ENCODE data around the gene RAB40A.

The RAB40A gene

DNA sequence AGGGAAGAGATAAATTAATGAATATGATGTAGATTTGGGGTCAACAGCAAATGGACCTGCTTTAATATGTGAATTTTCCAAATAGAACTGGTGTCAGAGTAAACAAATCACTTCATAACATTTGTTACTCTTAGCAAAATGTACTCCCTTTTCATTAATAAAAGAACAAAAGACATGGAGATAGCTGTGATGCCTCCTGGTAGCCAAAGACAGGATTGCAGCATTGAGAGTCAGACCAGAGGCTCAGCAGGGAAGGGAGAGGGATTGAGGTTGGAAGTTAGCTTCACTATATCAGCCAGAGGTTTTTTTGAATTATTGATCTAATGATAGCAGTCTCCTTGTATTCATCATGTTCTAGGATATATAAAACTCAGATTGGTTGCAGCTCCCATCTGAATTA is 17.4 kb upstream of the RAB40A start:
- TF ChIP-seq POLR2A (IDR thresholded peaks at IDR 0.05; ENCODE audit: low read length) (no peak), GATA1 (IDR thresholded peaks at IDR 0.05; ENCODE audit: low read depth, low read length) (no peak)

DNA sequence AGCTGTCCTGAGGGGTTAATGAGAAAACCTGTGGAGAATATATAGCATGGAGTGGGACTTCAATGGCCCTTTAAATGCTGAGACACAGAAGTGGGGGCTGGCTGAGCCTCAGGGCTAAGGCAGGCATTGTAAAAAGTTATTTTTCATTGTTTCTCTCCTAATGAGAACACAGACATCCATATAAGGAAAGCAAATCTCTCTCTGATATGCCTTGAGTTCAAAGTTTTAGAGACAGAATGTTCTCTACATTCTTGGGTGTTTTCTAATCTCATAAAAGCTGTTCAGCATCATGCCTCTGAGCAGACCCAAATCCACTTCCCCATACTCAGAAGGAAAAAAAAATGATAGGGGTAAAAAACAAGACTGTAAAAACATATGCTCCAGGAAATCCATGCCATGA is 16.8 kb upstream of the RAB40A start:
- TF ChIP-seq GATA1 (IDR thresholded peaks at IDR 0.05; ENCODE audit: low read depth, low read length): no peak
- no peak for TF ChIP-seq POLR2A (IDR thresholded peaks at IDR 0.05; ENCODE audit: low read length)
- DNase-seq: no peak

More for the DNA sequence above, 17.4 kb upstream of the RAB40A start:
- DNase-seq: no peak

DNA sequence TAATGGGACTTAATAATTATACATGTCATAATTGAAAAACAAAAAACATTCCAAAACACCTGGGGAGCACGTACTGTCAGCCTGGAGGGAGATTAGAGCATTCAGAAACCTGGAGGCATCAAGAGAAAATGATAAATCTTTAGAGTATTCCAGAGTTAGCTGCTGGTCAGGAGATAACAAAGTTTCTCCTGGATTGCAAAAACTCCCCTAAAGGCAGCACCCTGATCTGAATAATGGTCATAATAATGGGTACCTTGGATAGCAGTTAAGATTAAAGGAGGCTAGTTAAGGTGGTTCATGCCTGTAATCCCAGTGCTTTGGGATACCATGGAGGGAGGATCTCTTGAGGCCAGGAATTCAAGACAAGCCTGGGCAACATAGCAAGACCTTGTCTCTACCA is 15.9 kb upstream of the RAB40A start:
- TF ChIP-seq GATA1 (IDR thresholded peaks at IDR 0.05; ENCODE audit: low read depth, low read length): no peak
- TF ChIP-seq POLR2A (IDR thresholded peaks at IDR 0.05; ENCODE audit: low read length): no peak
- DNase-seq: no peak

DNA sequence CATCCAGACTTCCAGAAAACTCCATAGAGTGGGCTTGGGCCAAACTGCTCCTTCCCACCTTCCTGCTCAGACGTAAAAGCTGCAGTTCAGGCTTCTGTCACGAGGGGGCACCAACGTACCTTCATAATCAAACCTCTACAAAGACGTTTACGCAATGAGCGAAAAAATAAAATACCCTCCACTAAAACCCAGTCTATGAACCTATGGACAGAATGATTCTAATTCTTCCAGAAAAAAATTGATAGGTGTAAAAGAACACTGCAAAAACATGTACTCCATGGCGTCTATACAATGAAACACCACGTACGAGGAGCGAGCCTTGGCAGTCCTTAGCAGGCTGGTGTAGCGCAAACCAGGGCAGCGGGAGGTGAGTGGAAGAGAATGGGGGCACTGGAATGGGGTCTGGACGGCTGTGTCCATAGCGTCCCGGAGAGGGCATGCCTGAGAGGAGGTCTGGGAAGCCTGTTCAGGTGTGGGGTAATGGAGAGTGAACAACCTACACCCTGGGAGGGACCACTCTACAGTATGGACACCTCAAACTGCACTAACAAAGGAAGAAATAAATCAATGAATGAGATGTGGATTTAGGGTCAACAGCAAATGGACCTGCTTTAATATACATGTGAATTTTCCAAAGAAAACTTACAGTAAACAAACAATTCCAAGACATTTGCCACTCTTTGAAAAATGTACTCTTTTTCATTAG is 14.4 kb upstream of the RAB40A start:
- DNase-seq: peak; percentile 62 to 81
- TF ChIP-seq POLR2A (IDR thresholded peaks at IDR 0.05; ENCODE audit: low read length): no peak
- no peak for TF ChIP-seq GATA1 (IDR thresholded peaks at IDR 0.05; ENCODE audit: low read depth, low read length)

DNA sequence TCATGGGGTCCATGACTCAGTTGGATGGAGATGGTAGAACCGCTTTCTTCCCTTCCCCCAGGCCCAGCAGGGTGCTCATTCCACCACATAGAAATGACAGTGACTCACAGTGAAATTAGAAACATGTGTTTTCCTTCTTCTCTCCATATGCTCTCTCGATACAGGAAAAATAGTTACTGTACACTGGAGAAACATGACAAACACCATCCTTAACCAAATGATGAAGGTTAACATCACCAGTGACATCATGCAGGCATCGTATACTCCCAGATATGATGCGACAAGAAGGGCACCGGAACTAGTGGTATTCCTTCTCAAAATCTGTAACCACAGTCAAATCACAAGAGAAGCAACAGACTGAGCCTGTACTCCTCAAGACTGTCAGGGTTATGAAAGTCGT is 11.7 kb upstream of the RAB40A start:
- no peak for TF ChIP-seq GATA1 (IDR thresholded peaks at IDR 0.05; ENCODE audit: low read depth, low read length)
- TF ChIP-seq POLR2A (IDR thresholded peaks at IDR 0.05; ENCODE audit: low read length): no peak
- no peak for DNase-seq

DNA sequence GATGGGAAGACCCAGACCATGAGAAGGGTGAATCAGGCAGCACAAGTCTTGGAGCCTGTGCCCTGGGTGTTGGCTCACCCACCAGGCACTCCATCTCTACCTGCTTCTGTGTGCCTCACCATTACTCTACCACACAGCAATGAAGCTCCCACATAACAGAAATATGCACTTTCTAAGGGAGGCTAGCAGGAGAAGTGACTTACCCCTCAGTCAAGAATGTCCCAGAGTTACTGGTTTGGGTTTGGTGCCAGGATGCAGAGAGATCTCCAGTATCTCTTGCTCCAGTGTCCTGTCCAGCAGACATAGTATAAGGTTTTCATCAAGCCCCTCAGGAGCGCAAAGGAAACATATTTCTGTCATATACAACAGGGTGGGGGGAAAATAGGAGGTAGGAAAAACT is 11.3 kb upstream of the RAB40A start:
- no peak for DNase-seq
- TF ChIP-seq POLR2A (IDR thresholded peaks at IDR 0.05; ENCODE audit: low read length) (no peak), GATA1 (IDR thresholded peaks at IDR 0.05; ENCODE audit: low read depth, low read length) (no peak)

DNA sequence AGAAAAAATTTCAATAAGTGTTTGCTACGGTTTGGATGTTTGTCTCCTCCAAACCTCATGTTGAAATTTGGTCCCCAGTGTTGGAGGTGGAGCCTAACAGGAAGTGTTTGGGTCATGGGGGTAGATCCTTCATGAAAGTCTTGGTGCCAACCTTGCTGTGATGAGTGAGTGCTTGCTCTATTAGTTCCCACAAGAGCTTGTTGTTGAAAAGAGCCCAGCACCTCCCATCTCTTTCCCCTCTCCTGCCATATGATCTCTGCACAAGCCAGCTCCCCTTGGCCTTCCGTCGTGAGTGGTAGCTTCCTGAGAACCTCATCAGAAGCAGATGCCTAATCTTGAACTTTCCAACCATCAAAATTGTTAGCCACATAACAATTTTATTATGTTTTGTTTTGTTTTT is 10.3 kb upstream of the RAB40A start:
- no peak for DNase-seq
- TF ChIP-seq GATA1 (IDR thresholded peaks at IDR 0.05; ENCODE audit: low read depth, low read length) (no peak), POLR2A (IDR thresholded peaks at IDR 0.05; ENCODE audit: low read length) (no peak)

DNA sequence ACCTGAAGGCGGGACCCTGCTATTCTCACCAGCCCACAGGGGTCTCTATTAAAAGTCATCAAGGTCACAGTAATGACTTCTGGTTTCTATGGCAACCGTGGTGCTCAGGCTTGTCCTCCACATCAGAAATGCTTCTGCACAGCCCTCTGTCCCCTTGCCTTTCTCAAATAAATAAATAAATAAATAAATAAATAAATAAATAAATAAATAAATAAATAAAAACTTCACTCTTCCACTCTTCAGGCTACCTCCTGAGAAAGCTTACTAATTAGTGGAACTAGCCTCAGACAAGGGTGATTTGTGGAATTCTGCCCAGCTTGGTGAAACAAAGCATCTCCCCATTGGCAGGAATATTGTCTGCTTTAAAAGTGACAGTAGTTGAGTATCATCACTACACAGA is 5.5 kb upstream of the RAB40A start:
- no peak for DNase-seq
- TF ChIP-seq GATA1 (IDR thresholded peaks at IDR 0.05; ENCODE audit: low read depth, low read length): no peak
- no peak for TF ChIP-seq POLR2A (IDR thresholded peaks at IDR 0.05; ENCODE audit: low read length)

DNA sequence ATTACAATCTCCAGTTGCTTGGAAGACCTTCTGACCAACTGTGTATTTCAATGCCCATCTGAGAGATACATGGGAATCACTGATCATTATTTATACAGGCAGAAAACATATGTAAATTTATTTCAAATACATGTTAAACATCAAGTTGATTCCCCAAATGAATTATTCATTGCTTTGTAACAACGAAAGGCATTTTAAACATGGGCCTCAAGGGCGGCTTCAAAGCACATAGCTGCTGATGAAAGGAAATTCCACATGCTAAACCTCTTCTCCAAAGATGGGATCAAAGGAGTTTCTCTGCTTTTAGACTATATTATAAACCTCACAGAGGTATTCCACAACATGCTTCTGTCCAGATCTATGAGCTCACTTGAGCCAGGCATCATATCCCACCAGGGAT is 4.3 kb upstream of the RAB40A start:
- no peak for TF ChIP-seq GATA1 (IDR thresholded peaks at IDR 0.05; ENCODE audit: low read depth, low read length)
- TF ChIP-seq POLR2A (IDR thresholded peaks at IDR 0.05; ENCODE audit: low read length): no peak
- DNase-seq: no peak

DNA sequence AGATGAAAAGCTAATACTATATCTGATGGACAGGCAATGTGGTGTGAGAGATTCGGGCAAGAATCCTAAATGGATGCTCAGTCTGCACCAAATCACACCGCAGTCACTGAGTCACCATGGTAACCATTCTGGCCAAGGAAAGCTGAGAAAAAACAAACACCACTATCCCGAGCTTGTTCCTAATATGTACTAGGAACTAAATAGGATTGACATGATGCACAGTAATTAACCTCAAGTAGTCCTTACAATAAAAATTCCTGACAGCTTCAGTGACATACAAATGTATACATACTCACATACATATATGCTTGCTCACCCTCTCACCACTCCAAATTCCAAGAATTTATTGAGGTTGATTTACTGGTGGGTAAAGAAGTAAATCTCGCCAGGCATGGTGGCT is 1.1 kb upstream of the RAB40A start:
- DNase-seq: no peak
- TF ChIP-seq GATA1 (IDR thresholded peaks at IDR 0.05; ENCODE audit: low read depth, low read length): no peak
- no peak for TF ChIP-seq POLR2A (IDR thresholded peaks at IDR 0.05; ENCODE audit: low read length)

DNA sequence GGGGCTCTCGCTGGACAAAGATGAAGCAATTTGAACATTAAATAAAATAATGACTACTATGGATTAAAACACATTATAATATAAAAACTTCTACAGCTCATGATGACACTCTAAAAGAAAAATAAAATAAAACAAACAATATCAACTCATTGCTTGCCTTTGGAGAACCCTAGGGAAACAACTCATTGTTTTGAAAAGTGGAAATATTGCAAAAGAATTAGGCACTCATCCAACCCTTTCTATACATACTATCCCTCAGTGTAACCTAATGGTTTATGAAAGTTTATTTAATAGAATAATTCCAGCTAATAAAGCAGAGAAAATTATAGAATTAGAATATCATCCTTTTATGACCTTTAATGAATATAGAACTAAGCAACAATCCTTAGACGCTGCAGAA is 718 bp downstream of the RAB40A start:
- TF ChIP-seq POLR2A (IDR thresholded peaks at IDR 0.05; ENCODE audit: low read length) (no peak), GATA1 (IDR thresholded peaks at IDR 0.05; ENCODE audit: low read depth, low read length) (no peak)

DNA sequence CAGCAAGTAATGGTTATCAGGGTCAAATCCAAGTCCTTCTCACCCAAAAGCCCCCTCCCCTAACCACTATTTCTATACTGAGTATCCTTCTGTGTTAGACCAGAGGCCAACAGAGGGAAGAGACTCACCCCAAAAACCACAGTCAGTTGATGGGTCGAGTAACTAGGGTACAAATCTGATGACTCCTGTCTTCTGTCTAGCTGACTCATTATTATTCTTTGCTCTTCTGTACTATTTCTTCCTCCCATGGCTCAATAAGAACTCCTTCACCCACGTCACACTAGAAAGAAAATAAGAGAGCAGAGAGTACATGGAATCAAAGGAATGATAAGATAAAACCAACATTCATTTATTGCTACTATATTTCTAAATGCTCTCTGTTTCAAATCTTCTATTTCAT is 2.0 kb downstream of the RAB40A start:
- DNase-seq: no peak
- no peak for TF ChIP-seq GATA1 (IDR thresholded peaks at IDR 0.05; ENCODE audit: low read depth, low read length)
- TF ChIP-seq POLR2A (IDR thresholded peaks at IDR 0.05; ENCODE audit: low read length): no peak

More for the DNA sequence above, 718 bp downstream of the RAB40A start:
- DNase-seq: no peak

DNA sequence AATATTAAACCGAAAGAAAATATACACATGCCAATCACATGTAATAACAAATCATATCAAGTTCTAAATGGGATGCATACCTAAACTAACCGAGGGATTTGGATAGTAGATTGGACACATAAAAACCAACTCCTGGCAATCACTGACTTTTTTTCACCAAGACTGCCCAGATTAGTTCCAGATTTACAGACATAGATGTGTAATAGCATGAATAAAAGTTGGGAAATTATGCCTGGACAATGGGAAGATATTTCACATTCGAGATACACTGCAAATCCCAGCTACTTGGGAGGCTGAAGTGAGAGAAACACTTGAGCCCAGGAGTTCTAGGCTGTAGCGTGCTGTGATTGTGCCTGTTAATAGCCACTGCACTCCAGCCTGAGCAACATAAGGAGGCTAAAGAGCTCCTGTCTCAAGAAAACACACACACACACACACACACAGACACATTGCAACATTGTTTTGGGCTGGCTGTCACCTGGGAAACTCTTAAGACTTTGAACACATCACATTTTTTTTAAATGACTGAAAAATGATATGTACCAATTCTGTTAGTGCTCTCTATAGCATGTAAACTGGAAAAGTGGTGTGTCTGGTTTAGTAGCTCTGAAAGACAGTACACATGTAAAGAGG is 5.7 kb downstream of the RAB40A start:
- TF ChIP-seq GATA1 (IDR thresholded peaks at IDR 0.05; ENCODE audit: low read depth, low read length): no peak
- no peak for TF ChIP-seq POLR2A (IDR thresholded peaks at IDR 0.05; ENCODE audit: low read length)
- DNase-seq: no peak

DNA sequence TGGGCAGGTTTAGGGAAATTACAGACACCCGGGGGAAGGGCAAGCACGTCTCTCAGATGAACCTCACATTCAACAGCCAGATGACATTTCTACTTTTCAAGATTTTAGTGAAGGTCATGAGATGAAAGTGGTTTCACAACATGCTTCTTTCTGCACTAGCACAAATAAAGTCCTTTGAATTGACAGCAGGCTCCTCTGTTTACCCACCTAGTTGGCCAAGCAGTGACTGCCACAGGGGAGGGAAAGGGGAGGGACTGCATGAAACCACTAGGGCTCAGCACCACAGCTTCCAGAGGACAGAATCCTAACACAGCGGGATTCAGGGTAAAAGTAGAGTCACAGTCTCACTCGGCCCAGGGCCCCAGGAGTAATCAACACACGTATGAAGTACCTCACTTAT is 6.2 kb downstream of the RAB40A start:
- DNase-seq: no peak
- TF ChIP-seq GATA1 (IDR thresholded peaks at IDR 0.05; ENCODE audit: low read depth, low read length): no peak
- no peak for TF ChIP-seq POLR2A (IDR thresholded peaks at IDR 0.05; ENCODE audit: low read length)

DNA sequence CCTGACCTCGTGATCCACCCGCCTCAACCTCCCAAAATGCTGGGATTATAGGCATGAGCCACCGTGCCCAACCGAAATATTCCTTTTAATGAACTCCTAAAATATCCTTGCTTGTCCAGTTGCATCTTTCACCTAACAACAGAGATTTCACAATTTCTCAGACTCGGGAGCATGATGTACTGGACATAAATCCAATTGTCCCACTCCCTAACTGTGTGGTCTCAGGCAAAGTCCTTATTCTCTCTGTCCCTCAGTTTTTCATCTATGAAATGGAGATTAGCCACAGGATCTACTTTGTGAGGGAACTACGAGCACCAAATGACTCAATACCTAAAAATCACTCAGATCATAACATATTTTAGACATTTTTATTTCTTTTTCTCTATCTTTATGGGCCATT is 9.3 kb downstream of the RAB40A start:
- no peak for TF ChIP-seq GATA1 (IDR thresholded peaks at IDR 0.05; ENCODE audit: low read depth, low read length)
- TF ChIP-seq POLR2A (IDR thresholded peaks at IDR 0.05; ENCODE audit: low read length): no peak

More for the DNA sequence above, 9.3 kb downstream of the RAB40A start:
- no peak for DNase-seq
